ENCODE measurements around the gene SRRM4. TPM values are rescaled to one million over a fixed set of nuclear protein-coding genes. Genes with fewer than 3 reads are reported as not detected.
A peak's percentile ranks its signal among the peaks of the same experiment; 100 is the strongest.

The SRRM4 gene
- not detected in 2 replicates for total RNA-seq (2014; rRNA removed; shearing (Covaris generic))

DNA sequence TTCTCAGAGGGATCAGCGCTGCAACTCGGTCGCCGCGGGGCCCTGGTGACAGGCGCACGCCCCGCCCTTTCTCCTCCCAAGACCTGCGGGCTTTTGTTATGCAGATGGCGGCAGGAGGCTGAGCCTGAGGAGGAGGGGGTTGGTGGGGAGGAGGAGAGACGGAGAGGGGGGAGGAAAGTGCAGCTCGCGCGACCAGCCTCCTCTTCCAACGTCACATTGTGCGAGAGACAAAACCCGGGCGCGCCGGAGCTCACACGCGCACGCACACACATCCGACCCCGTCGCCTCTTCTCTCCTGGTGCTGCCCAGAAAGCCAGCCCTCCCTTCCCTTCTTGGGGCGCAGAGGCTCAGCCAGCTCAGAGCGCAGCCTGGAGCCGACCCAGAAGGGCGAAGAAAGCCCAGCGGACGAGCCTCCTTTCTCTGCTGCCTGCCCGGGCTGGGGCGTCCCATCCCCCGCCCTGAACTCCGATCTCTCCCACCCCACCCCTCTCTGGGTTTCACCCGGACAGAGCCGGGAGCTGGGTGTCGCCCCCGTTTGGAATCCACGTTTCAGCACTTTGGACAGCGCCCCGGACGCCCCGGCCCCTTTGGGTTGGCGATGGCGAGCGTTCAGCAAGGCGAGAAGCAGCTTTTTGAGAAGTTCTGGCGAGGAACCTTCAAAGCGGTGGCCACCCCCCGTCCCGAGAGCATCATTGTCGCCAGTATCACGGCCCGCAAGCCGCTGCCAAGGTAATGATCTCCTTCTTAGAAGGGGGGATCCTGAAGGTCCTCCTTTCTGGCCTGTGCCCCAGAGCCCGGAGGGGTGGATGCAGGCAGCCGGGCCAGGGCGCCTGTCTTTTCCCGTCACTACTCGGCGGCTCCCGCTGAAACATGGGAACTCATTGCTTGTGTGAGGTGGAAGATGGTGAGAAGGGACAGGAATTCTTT, at the start of gene SRRM4:
Gene SRRM4 (plus strand): TSS at position 257 of the 927 bp plus-strand sequence. CDS start 342 bp downstream, at position 599.
- in situ Hi-C loops (cut with HindIII; ENCODE audit: low sequenced_read_pairs): no loop called here
- DNase-seq (ENCODE audit: low spot score): peak; percentile 96

DNA sequence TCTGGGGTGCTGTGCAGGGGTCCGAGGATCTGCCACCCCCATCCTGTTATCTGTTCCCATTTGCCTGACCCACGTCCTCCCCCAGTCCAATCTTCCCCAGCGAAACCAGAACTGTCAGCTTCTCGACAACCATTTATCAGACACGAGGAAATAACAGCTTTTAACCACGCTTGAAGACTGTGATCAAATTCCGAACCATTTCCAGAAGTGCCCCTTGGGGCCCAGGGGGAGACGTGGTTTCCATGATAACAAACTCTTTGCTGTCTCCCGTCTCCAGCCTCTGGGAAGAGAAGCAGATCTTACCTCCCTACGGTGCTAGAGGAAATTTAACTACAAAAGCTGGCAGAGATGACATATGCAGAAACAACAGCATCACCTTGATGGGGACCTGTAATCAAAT, 35.1 kb upstream of the SRRM4 start:
- DNase-seq (ENCODE audit: low spot score): no peak
- in situ Hi-C loops (cut with HindIII; ENCODE audit: low sequenced_read_pairs): no loop called here

- in situ Hi-C loops (cut with HindIII; ENCODE audit: low sequenced_read_pairs): no loop called here
- DNase-seq (ENCODE audit: low spot score): no peak
Observed at GRCh38 chr12:118958520-118958919, 22.8 kb upstream of the SRRM4 start.

DNA sequence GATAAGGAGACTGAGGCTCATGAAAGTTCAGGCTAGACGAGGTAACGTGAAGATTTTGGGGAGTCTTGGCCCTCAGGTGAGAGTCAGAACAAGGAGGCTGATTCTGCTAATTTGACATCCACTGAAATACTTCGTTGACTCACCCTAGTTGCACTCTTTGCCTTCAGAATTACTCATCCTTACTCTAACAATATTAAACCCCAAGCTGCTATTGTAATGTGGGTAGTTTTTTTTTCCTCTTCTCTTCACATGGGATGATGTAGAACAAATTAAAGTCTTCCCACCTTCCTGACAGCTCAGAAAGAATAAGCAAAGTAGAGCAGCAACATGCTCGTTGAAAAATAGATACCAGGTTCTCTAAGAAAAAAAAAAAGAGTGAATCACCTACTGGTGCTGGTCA, 22.0 kb upstream of the SRRM4 start:
- no peak for DNase-seq (ENCODE audit: low spot score)
- in situ Hi-C loops (cut with HindIII; ENCODE audit: low sequenced_read_pairs): no loop called here

GRCh38 chr12:118959985-118960560, 21.3 kb upstream of the SRRM4 start:
- no peak for DNase-seq (ENCODE audit: low spot score)
- in situ Hi-C loops (cut with HindIII; ENCODE audit: low sequenced_read_pairs): no loop called here

- no peak for DNase-seq (ENCODE audit: low spot score)
Observed at GRCh38 chr12:118960865-118961264, 20.5 kb upstream of the SRRM4 start.

GRCh38 chr12:118964988-118965387, 16.4 kb upstream of the SRRM4 start:
- in situ Hi-C loops (cut with HindIII; ENCODE audit: low sequenced_read_pairs): no loop called here
- DNase-seq (ENCODE audit: low spot score): no peak

More at GRCh38 chr12:118960865-118961264, 20.5 kb upstream of the SRRM4 start:
- in situ Hi-C loops (cut with HindIII; ENCODE audit: low sequenced_read_pairs): no loop called here

- DNase-seq (ENCODE audit: low spot score): no peak
- in situ Hi-C loops (cut with HindIII; ENCODE audit: low sequenced_read_pairs): no loop called here
Observed at GRCh38 chr12:118970856-118971255, 10.5 kb upstream of the SRRM4 start.

DNA sequence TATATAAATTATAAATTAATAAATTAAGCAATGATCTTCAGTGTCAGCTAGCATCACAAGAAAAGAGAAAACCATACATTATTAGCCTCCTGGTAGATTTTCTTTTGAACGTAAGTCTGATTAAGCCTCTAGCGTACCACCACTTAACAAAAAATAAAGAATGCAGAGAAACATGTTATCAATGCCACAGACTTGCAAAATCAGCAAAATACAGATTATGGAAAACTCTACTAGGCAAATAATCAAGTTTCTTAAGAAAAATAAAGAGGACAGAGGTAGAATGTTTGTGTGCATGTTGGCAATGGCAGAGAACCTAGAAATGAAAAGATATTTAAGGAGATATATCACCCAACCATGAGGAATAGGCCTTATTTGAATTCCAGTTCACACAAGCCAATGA, 8.4 kb upstream of the SRRM4 start:
- DNase-seq (ENCODE audit: low spot score): no peak
- in situ Hi-C loops (cut with HindIII; ENCODE audit: low sequenced_read_pairs): no loop called here

GRCh38 chr12:118979763-118980406, 1.5 kb upstream of the SRRM4 start:
- peak; percentile 89 for DNase-seq (ENCODE audit: low spot score)
- in situ Hi-C loops (cut with HindIII; ENCODE audit: low sequenced_read_pairs): no loop called here

GRCh38 chr12:118980407-118981014, 830 bp upstream of the SRRM4 start:
- in situ Hi-C loops (cut with HindIII; ENCODE audit: low sequenced_read_pairs): no loop called here
- DNase-seq (ENCODE audit: low spot score): peak; percentile 57

GRCh38 chr12:118982302-118982701, 961 bp downstream of the SRRM4 start:
- in situ Hi-C loops (cut with HindIII; ENCODE audit: low sequenced_read_pairs): no loop called here

GRCh38 chr12:118982984-118983761, 1.8 kb downstream of the SRRM4 start:
- in situ Hi-C loops (cut with HindIII; ENCODE audit: low sequenced_read_pairs): no loop called here
- DNase-seq (ENCODE audit: low spot score): peak; percentile 78

More at GRCh38 chr12:118982302-118982701, 961 bp downstream of the SRRM4 start:
- peak; percentile 65 for DNase-seq (ENCODE audit: low spot score)

- peak; percentile 62 for DNase-seq (ENCODE audit: low spot score)
- in situ Hi-C loops (cut with HindIII; ENCODE audit: low sequenced_read_pairs): no loop called here
Observed at GRCh38 chr12:118984161-118984943, 3.0 kb downstream of the SRRM4 start.

DNA sequence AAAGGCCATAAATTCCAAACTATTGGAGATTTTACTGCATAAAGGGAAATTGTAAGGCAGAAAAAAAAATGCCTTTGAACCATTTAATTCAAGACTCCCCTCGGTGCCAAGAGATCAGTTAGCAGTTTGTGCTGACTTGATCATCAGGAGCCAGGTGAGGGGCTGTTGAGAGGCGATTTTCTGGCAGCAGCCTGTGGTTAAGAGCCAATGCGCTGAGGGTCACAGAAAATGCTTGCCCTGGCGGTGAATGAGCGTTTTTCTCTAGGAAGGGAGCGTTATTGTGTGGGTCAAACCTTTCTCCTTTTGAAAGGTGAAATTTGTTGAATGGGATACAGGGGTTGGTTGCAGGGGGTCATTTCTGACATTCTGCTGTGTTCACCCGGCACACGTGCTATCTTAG, 4.7 kb downstream of the SRRM4 start:
- peak; percentile 56 for DNase-seq (ENCODE audit: low spot score)
- in situ Hi-C loops (cut with HindIII; ENCODE audit: low sequenced_read_pairs): no loop called here

DNA sequence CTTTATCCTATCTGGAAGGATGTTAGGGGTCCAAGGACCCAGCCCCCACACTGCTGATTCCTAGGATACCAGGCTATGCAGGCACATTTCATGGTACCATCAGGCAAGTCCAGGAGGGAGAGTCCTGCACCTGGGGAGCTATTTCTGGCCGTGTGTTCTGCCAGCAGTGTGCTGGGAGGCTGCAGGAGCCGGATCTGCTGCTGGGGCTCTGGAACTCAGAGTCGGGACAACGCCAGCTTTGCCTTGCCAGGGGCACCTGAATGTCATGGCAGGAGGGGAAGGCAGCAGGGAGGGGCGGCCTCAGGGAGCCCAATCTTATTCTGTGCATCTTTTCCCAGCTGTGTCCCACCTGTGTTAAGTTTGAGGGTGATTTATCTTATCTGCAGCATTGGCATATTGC, 17.8 kb downstream of the SRRM4 start:
- in situ Hi-C loops (cut with HindIII; ENCODE audit: low sequenced_read_pairs): no loop called here
- DNase-seq (ENCODE audit: low spot score): peak; percentile 96

DNA sequence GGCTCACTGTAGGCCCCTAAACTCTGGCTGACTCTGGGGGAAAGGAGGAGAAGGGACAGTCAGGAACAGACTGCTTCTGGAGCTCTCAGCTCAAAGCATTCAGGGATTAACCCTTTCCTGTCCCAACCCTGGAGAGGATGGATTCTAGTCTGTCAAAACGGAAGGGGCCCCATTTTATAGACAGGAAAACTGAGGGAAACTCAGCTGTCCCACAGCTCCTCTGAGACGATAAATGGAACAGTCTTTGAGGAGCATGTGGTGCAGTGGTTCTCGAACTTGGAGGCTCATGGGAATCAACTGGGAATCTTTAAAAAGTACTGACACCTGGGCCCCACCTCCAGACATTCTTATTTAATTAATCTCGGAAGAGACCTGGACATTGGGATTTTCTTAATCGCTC, 23.7 kb downstream of the SRRM4 start:
- in situ Hi-C loops (cut with HindIII; ENCODE audit: low sequenced_read_pairs): no loop called here
- no peak for DNase-seq (ENCODE audit: low spot score)

- in situ Hi-C loops (cut with HindIII; ENCODE audit: low sequenced_read_pairs): no loop called here
- peak; percentile 96 for DNase-seq (ENCODE audit: low spot score)
Observed at GRCh38 chr12:119005913-119006312, 24.6 kb downstream of the SRRM4 start.

Data from G401 (cell line).